Gastrocnemius medialis (tissue), 4 donors: ENCODE data around the gene PTPRF.

Experiments
- CTCF ChIP-seq, 5 experiments: fragments of 450-650 bp in 3 of 5; fragments of 200-600 bp in 2 of 5; sonication (generic) in 2 of 5; IDR thresholded peaks in 4 of 5; conservative IDR thresholded peaks in 1 of 5; 1 replicate in 4 of 5; 2 replicates in 1 of 5; pipeline ENCODE4 v1.5.1; 2016 to 2019; ENCODE audit warnings: antibody characterized with exemption in 5 of 5, mild to moderate bottlenecking in 3 of 5, moderate library complexity in 3 of 5
- POLR2A ChIP-seq, 2 donors: fragments of 450-650 bp; IDR thresholded peaks; one replicate each; pipeline ENCODE4 v1.6.1; 2017; ENCODE audit warnings: antibody characterized with exemption in 2 of 2, mild to moderate bottlenecking in 2 of 2, moderate library complexity in 2 of 2

- TF ChIP-seq CTCF (IDR thresholded peaks at IDR 0.05 in 4 of 5, conservative IDR thresholded peaks at IDR 0.05 in 1 of 5) = no peak
- no peak for TF ChIP-seq POLR2A (IDR thresholded peaks at IDR 0.05)
Measured at GRCh38 chr1:43614211-43614610, 83.5 kb downstream of the PTPRF start.
